ENCODE results near the gene SDK1. TPM values are rescaled to one million over a fixed set of nuclear protein-coding genes. Genes with fewer than 3 reads are reported as not detected.

Gene SDK1
- total RNA-seq, 4 donors from 2014 or later = 3.7 to 80.9 (median 13.1) TPM

DNA sequence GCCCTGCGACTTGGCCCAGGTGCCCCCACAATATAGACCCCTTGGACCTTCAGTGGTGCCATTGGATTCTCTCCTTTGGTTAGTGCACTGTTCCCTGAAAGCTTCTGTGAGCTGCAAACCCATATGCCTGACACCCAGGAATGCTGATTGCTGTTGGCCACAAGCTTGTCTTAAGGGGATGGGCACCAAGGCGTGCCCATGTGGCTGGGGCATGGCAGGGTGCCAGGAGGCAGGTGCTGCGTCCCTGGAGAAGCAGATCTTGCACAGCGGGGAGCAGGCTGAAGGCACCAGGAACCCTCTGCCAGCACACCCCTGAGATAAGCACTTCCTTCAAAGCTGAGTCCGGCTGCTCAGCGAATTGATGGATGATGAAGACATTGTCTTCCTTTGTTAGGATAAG, 411.8 kb downstream of the SDK1 start:
- no peaks in the 10 kb centered on the region for H3K9me3 ChIP-seq
- no peak overlapping the region for H3K27ac ChIP-seq
- H3K4me1 ChIP-seq = no peaks in the 10 kb centered on the region
- TF ChIP-seq, protein P1, sequence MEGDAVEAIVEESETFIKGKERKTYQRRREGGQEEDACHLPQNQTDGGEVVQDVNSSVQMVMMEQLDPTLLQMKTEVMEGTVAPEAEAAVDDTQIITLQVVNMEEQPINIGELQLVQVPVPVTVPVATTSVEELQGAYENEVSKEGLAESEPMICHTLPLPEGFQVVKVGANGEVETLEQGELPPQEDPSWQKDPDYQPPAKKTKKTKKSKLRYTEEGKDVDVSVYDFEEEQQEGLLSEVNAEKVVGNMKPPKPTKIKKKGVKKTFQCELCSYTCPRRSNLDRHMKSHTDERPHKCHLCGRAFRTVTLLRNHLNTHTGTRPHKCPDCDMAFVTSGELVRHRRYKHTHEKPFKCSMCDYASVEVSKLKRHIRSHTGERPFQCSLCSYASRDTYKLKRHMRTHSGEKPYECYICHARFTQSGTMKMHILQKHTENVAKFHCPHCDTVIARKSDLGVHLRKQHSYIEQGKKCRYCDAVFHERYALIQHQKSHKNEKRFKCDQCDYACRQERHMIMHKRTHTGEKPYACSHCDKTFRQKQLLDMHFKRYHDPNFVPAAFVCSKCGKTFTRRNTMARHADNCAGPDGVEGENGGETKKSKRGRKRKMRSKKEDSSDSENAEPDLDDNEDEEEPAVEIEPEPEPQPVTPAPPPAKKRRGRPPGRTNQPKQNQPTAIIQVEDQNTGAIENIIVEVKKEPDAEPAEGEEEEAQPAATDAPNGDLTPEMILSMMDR (IDR thresholded peaks at IDR 0.05) = no peak
- TF ChIP-seq POLR2A (IDR thresholded peaks at IDR 0.05) = no peak
- no peak overlapping the region for H3K4me3 ChIP-seq
- no peaks in the 10 kb centered on the region for H3K36me3 ChIP-seq
- H3K27me3 ChIP-seq = no peaks in the 10 kb centered on the region
- peak in 2 of 3 donors; percentile 53 to 61 for DNase-seq

DNA sequence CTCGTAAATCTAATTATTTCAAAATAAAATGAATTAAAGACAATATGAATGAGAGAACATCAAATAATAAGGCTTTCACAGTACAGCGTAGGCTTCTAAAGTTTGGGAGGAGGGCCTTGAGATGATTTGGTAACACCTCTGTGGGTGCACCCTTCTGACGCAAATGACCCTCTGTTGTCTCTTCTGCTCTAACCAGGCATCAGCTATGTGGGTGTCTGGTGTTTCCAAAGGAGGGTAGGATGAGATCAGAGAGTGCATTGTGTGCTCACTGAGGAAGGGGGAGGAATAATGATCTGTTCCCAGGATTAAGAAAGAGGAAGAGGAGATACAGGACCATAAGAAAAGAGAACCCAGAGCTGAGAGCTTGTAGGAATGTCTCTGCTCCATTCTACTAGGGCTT, 420.4 kb downstream of the SDK1 start:
- Histone ChIP-seq H3K4me3 (no peak overlapping the region), H3K9me3 (no peaks in the 10 kb centered on the region), H3K4me1 (no peaks in the 10 kb centered on the region), H3K27ac (no peak overlapping the region), H3K36me3 (no peaks in the 10 kb centered on the region), H3K27me3 (no peaks in the 10 kb centered on the region)
- no peak for DNase-seq
- TF ChIP-seq, protein P1 (IDR thresholded peaks at IDR 0.05) = no peak
- no peak for TF ChIP-seq POLR2A (IDR thresholded peaks at IDR 0.05)

DNA sequence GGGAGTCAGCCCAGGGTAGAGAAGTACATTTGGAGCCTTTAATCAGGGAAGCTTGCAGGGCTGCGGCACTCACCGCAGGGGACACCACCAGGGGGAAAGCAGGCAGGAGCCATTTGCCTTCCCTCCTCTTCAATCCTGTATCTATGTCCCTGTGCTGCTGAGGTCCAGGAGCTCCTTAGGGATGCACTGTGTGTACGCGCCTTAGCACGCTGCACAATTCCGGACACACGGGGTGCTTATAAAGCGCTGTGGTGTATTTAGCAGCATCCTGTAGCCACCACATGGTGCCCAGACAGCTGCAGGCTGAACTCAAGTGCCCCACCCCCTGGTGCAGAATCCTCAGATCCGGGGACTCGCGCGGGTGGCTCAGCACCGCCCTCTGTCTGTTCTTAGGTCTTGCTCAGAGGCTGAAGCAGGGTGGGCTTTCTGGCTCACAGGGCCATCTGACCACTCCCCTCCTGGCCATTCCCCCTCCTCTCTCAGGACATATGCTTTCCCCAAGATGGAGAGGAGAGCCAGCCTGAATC, 421.4 kb downstream of the SDK1 start:
- Histone ChIP-seq H3K4me3 (no peak overlapping the region), H3K27ac (no peak overlapping the region), H3K27me3 (no peaks in the 10 kb centered on the region), H3K36me3 (no peaks in the 10 kb centered on the region), H3K9me3 (no peaks in the 10 kb centered on the region), H3K4me1 (no peaks in the 10 kb centered on the region)
- DNase-seq = peak in 2 of 3 donors; percentile 21 to 48
- no peak for TF ChIP-seq POLR2A (IDR thresholded peaks at IDR 0.05)
- TF ChIP-seq, protein P1 (IDR thresholded peaks at IDR 0.05) = peak in 2 of 6 experiments; percentile 9 to 18

DNA sequence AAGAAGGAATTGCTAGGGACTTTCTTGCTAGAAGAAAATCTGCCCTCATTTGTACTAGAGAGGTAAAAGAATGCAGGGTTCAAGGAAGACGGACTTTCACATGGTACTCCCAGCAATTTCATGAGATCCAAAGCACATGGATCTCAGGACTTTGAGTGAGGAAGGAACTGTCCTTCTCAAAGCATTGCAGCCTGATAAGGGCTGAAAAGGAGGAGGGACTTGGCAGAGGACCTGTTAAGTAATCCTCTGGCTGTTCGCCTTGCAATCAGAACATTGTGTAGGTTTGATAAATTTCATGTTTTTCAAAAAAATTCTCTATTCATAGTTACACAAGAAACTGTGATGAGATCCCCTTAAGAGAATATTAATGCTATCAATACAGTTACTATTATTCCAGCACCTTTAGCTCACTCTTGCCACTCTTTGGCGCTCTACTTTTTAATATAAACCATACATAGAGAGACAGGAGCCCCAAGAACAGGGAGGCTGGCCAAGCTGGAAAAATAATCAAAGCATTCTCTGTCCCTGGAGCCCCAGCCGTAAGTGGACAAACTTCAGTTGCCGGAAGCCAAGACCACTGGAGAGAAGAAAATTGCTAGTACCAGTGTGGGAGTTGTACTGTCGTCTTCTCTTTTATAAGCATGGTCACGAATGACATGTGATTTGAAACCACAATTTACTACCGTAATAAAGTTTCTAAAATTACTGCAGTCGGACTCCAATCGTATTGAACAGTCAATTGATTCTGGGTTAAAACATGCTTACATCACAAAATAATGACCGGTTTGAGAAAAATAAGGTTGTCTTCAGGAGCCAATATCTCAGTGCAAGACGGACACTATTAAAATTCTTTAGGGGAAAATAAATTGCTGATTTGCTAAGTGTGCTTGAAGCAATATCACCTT, 424.4 kb downstream of the SDK1 start:
- Histone ChIP-seq H3K27ac (no peak overlapping the region), H3K36me3 (no peaks in the 10 kb centered on the region), H3K4me1 (no peaks in the 10 kb centered on the region), H3K27me3 (no peaks in the 10 kb centered on the region), H3K4me3 (no peak overlapping the region), H3K9me3 (no peaks in the 10 kb centered on the region)
- DNase-seq = no peak
- TF ChIP-seq POLR2A (IDR thresholded peaks at IDR 0.05) = no peak
- TF ChIP-seq, protein P1 (IDR thresholded peaks at IDR 0.05) = no peak

DNA sequence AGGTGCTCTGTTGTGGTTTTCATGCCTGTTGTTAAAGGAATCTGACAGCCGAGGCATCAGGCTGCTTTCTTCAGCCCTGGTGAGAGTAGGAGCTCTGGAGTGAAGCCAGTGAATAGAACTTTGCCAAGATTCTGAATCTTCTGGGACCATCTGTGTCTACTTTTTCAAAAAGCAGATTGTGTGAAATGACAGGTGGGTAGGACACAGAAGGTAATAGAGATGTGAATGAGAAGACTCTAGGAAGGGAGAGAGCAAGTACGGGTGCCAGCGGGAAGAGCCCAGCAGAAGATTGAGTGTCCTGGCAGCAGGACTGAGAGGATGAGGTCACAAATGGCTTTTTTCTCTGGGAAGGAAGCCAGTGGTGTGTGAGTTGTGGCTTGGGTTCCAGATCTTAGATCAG, 429.2 kb downstream of the SDK1 start:
- no peak for DNase-seq
- Histone ChIP-seq H3K9me3 (no peaks in the 10 kb centered on the region), H3K4me3 (no peak overlapping the region), H3K36me3 (no peaks in the 10 kb centered on the region), H3K27me3 (no peaks in the 10 kb centered on the region), H3K27ac (no peak overlapping the region), H3K4me1 (no peaks in the 10 kb centered on the region)
- TF ChIP-seq POLR2A (IDR thresholded peaks at IDR 0.05) = no peak
- TF ChIP-seq, protein P1 (IDR thresholded peaks at IDR 0.05) = no peak
